ENCODE measurements around the gene MDH2. TPM values are rescaled to one million over a fixed set of nuclear protein-coding genes. Genes with fewer than 3 reads are reported as not detected.

MDH2 gene
- total and polyA plus RNA-seq, 2 of the 4 experiments (the other 2 are of a cell fraction): 55.4 to 206 TPM

- Histone ChIP-seq H3K9me3 (ENCODE audit: control insufficient read depth, insufficient read depth, low read length) (no peaks in the 10 kb centered on the region), H3K9ac (ENCODE audit: low read depth, low read length) (no peak overlapping the region), H3K27ac (ENCODE audit: insufficient read depth, low read length) (peak overlapping the region; percentile 70; the same call in 1 of the 2 replicates), H2BK20ac (ENCODE audit: low read depth, low read length) (no peak overlapping the region; the same call in 1 of the 2 replicates), H3K4me1 (ENCODE audit: control insufficient read depth, insufficient read depth, low read length) (peaks cover 14% of the 10 kb centered on the region), H3K36me3 (ENCODE audit: control insufficient read depth, insufficient read depth, low read length) (peaks cover 32% of the 10 kb centered on the region), H3K9me1 (ENCODE audit: insufficient read depth, low read length) (peaks cover 24% of the 10 kb centered on the region), H2BK15ac (ENCODE audit: low read depth, low read length) (no peak overlapping the region), H3K23ac (ENCODE audit: low read depth, low read length) (no peak overlapping the region; the same call in none of the 2 replicates), H3K27me3 (ENCODE audit: control insufficient read depth, insufficient read depth, low read length) (no peaks in the 10 kb centered on the region), H3K4me2 (ENCODE audit: low read depth, low read length) (no peak overlapping the region; the same call in 1 of the 2 replicates), H3K56ac (ENCODE audit: extremely low read depth, insufficient read depth, low read length) (no peak overlapping the region), H4K5ac (ENCODE audit: low read depth, low read length) (no peak overlapping the region), H3K14ac (replicated peaks; ENCODE audit: low read depth, low read length) (no peak overlapping the region), H3K4ac (ENCODE audit: low read depth, low read length) (no peak overlapping the region), H4K8ac (ENCODE audit: low read depth in 2 of 2, low read length in 2 of 2) (no peak overlapping the region), H3K18ac (ENCODE audit: low read depth, low read length) (no peak overlapping the region), H2BK120ac (ENCODE audit: low read depth, low read length) (no peak overlapping the region), H4K91ac (ENCODE audit: insufficient read depth, low read depth, low read length) (no peak overlapping the region), H3K4me3 (ENCODE audit: insufficient read depth, low read depth, low read length) (no peak overlapping the region), H2AK9ac (replicated peaks; ENCODE audit: low read depth, low read length, poor library complexity) (peak overlapping the region; percentile 39), H2AFZ (replicated peaks; ENCODE audit: low read length, poor library complexity) (no peak overlapping the region), H4K20me1 (ENCODE audit: insufficient read depth, low read length) (peaks cover 65% of the 10 kb centered on the region), H2BK5ac (ENCODE audit: low read depth, low read length, poor library complexity, severe bottlenecking) (no peak overlapping the region), H2AK5ac (ENCODE audit: low read depth, low read length) (no peak overlapping the region), H3K79me1 (ENCODE audit: low read depth in 1 of 2, low read length in 2 of 2) (peaks cover 46 to 93% of the 10 kb centered on the region in 2 experiments)
- TF ChIP-seq CEBPB (IDR thresholded peaks at IDR 0.05; ENCODE audit: low read depth, low read length): peak; percentile 97
- no peak for TF ChIP-seq RCOR1 (IDR thresholded peaks at IDR 0.05; ENCODE audit: insufficient replicate concordance, low read length)
- ATAC-seq (ENCODE audit: low read depth) (peak; percentile 59), DNase-seq (peak; percentile 77)
- CTCF ChIA-PET: no interaction called here
- intact Hi-C loops (cut with micrococcal nuclease) (loop anchor here (5.0 kb wide), 1 partner anchor 78 kb away; no protein-coding TSS in a partner anchor), dilution Hi-C loops (cut with HindIII; ENCODE audit: low sequenced_read_pairs, unreplicated experiment) (no loop called here), in situ Hi-C loops (cut with MboI; ENCODE audit: low sequenced_read_pairs) (no loop called here)
- WGBS, 2 experiments (ENCODE audit: extremely low coverage in 2 of 2, insufficient read length in 1 of 2): 82% methylated on average over 7 of the region's 18 CpGs; no CpG with 5 or more reads in 1 of the 2 experiments
- BruUV-seq (replicated peaks): no TSS peak
- POLR2A ChIA-PET (ENCODE audit: unreplicated experiment): no interaction called here
Observed at GRCh38 chr7:76054123-76055120, 6.5 kb downstream of the MDH2 start.
